Psoas muscle (tissue), 8 donors: ENCODE measurements around the gene TREML2. TPM values are rescaled to one million over a fixed set of nuclear protein-coding genes. Genes with fewer than 3 reads are reported as not detected.

Source experiments
- ATAC-seq, 4 donors: fragments of 200-7000 bp; cut with Tn5 transposase; one replicate each; pipeline ENCODE4 v1.9.1; 2020; ENCODE audit warnings: moderate library complexity in 3 of 4, mild to moderate bottlenecking in 2 of 4
- DNase-seq, 2 donors: peaks; one replicate each; pipeline ENCODE4 v3.0.0-alpha.2; 2020
- H3K27ac ChIP-seq: fragments of 200-600 bp; one replicate; pipeline ENCODE4 v1.8.0; 2022
- H3K27me3 ChIP-seq, 3 donors: fragments of 200-600 bp in 1 of 3; one replicate each; pipeline versions ENCODE4 v1.6.1 to v1.8.0; 2013 to 2022; ENCODE audit warnings: low read length in 2 of 3, mild to moderate bottlenecking in 2 of 3, moderate library complexity in 1 of 3; ENCODE audit not compliant: insufficient read depth in 3 of 3
- H3K36me3 ChIP-seq, 2 donors: fragments of 200-600 bp in 1 of 2; one replicate each; pipeline versions ENCODE4 v1.6.1 to v1.8.0; 2013 to 2022; ENCODE audit warnings: low read depth in 1 of 2, mild to moderate bottlenecking in 1 of 2, moderate library complexity in 1 of 2; ENCODE audit not compliant: insufficient read depth in 1 of 2
- H3K4me1 ChIP-seq: fragments of 200-600 bp; one replicate; pipeline ENCODE4 v1.8.0; 2022
- H3K4me3 ChIP-seq: fragments of 200-600 bp; one replicate; pipeline ENCODE4 v1.8.0; 2022; ENCODE audit warnings: mild to moderate bottlenecking
- H3K9me3 ChIP-seq: fragments of 200-600 bp; one replicate; pipeline ENCODE4 v1.8.0; 2022
- CTCF ChIP-seq: fragments of 200-600 bp; IDR thresholded peaks from one replicate; pipeline ENCODE4 v1.8.0; 2022; ENCODE audit warnings: antibody characterized with exemption
- WGBS, 3 donors: extraction: QIAGEN DNeasy Blood & Tissue Kit; methylation state at CpG; one replicate each; pipeline versions ENCODE4 v1.1.6 to v1.1.7; 2013; 5-methylcytosine and 5-hydroxymethylcytosine counted together
- intact Hi-C, 2 donors: fragments of 100-400 bp; cut with DNase I; formaldehyde crosslinking; loops; one replicate each; pipeline versions ENCODE4 v1.11.0 to v1.14.2; 2022
- polyA plus RNA-seq, 3 donors: library from polyadenylated mRNA; stranded (reverse); fragments of 200-250 nt; gene quantifications; one replicate each; pipeline ENCODE4 v1.2.3, GENCODE V29; 2013
- total RNA-seq, 4 donors: library from RNA; stranded (reverse); fragmentation: NEBNext Ultra II Directional in 2 of 4; extraction: Animal tissue kit (Norgen Biotek cat#: 25700) in 2 of 4; gene quantifications; one replicate each; pipeline versions ENCODE4 v1.2.1 to v1.2.4, GENCODE V29; 2021 to 2023
- donor health status: healthy with polysubstance abuse.
- donor health status: DM: no; HTN: no; CAD: no; lungs with moderate emphysema.
- donor health status: Bipolar disorder and iron deficiency.
- donor health status: healthy.
- donor health status: DM: yes; HTN: yes; CAD: no.
- donor health status: DM: no; HTN: no; CAD: no.
- donor health status: DM: no; HTN: no; CAD: no.
- donor health status: DM: yes; HTN: yes; CAD: no.

Gene TREML2
- total and polyA plus RNA-seq, 7 donors = 0.01 to 0.20 (median 0.08) TPM; not detected in 2

GRCh38 chr6:41229721-41230120 is 28.8 kb upstream of the TREML2 start:
- DNase-seq (no peak), ATAC-seq (no peak)
- WGBS, 3 donors = 84 to 86% (median 86%) methylated on average over 4 of the region's 4 CpGs
- intact Hi-C loops = no loop called here
- no peak overlapping the region for H3K4me3 ChIP-seq
- peaks cover 0 to 22% (median 2%) of the 10 kb centered on the region in 3 donors for H3K27me3 ChIP-seq
- H3K27ac ChIP-seq = no peak overlapping the region
- no peaks in the 10 kb centered on the region for H3K4me1 ChIP-seq
- TF ChIP-seq CTCF = no peak
- no peaks in the 10 kb centered on the region for H3K9me3 ChIP-seq
- H3K36me3 ChIP-seq = no peaks in the 10 kb centered on the region

GRCh38 chr6:41228616-41229015 is 27.7 kb upstream of the TREML2 start:
- no peak for ATAC-seq
- H3K9me3 ChIP-seq = no peaks in the 10 kb centered on the region
- H3K4me1 ChIP-seq = no peaks in the 10 kb centered on the region
- no peaks in the 10 kb centered on the region for H3K36me3 ChIP-seq
- no peak for DNase-seq
- no peak overlapping the region for H3K4me3 ChIP-seq
- H3K27ac ChIP-seq = no peak overlapping the region
- intact Hi-C loops = no loop called here
- H3K27me3 ChIP-seq = peaks cover 0 to 22% (median 2%) of the 10 kb centered on the region in 3 donors
- TF ChIP-seq CTCF = no peak
- 46 to 68% (median 52%) methylated on average over 5 of the region's 5 CpGs for WGBS, 3 donors

GRCh38 chr6:41228096-41228495 is 27.1 kb upstream of the TREML2 start, which contains the start of gene TREML4:
TSS of gene TREML4 (plus strand) at chr6:41228349. CDS start at chr6:41228428, 79 bp downstream.
- Histone ChIP-seq H3K4me3 (no peak within 1 kb of the TSS), H3K27ac (no peak within 1 kb of the TSS), H3K36me3 (no peaks in the 10 kb centered on the region), H3K27me3 (peaks cover 2 to 22% (median 3%) of the 10 kb centered on the region in 3 donors), H3K4me1 (no peaks in the 10 kb centered on the region), H3K9me3 (no peaks in the 10 kb centered on the region)
- 57 to 65% (median 65%) methylated on average over 5 of the region's 5 CpGs for WGBS, 3 donors
- ATAC-seq (no peak), DNase-seq (no peak)
- intact Hi-C loops = no loop called here
- no peak for TF ChIP-seq CTCF

- no peak overlapping the region for H3K27ac ChIP-seq
- WGBS, 3 donors = 16 to 35% (median 24%) methylated on average over 3 of the region's 3 CpGs
- TF ChIP-seq CTCF = no peak
Measured at GRCh38 chr6:41226752-41227151, 25.8 kb upstream of the TREML2 start.

GRCh38 chr6:41224800-41225199 is 23.9 kb upstream of the TREML2 start:
- no peaks in the 10 kb centered on the region for H3K9me3 ChIP-seq
- DNase-seq (no peak), ATAC-seq (no peak)
- no peaks in the 10 kb centered on the region for H3K36me3 ChIP-seq
- H3K4me3 ChIP-seq = no peak overlapping the region
- WGBS, 3 donors = 85 to 96% (median 93%) methylated on average over 1 of the region's 1 CpG
- intact Hi-C loops = no loop called here
- peaks cover 0 to 22% (median 3%) of the 10 kb centered on the region in 3 donors for H3K27me3 ChIP-seq
- H3K4me1 ChIP-seq = no peaks in the 10 kb centered on the region
- no peak overlapping the region for H3K27ac ChIP-seq
- no peak for TF ChIP-seq CTCF

More at GRCh38 chr6:41226752-41227151, 25.8 kb upstream of the TREML2 start:
- DNase-seq = no peak
- H3K36me3 ChIP-seq = no peaks in the 10 kb centered on the region
- H3K4me1 ChIP-seq = no peaks in the 10 kb centered on the region
- H3K9me3 ChIP-seq = no peaks in the 10 kb centered on the region
- ATAC-seq = no peak
- H3K4me3 ChIP-seq = no peak overlapping the region
- peaks cover 2 to 22% (median 3%) of the 10 kb centered on the region in 3 donors for H3K27me3 ChIP-seq
- intact Hi-C loops = no loop called here
